ENCODE results near the gene ATL1. TPM values are rescaled to one million over a fixed set of nuclear protein-coding genes. Genes with fewer than 3 reads are reported as not detected.

ATL1 gene
- total RNA-seq, 1 donor from 2014 or later, result 1.0 TPM

GRCh38 chr14:50670196-50670865 is 110.4 kb downstream of the ATL1 start:
- no peak for DNase-seq
- intact Hi-C loops (cut with micrococcal nuclease), result no loop called here
- ATAC-seq, result no peak

- ATAC-seq, result no peak
- DNase-seq, result no peak
- intact Hi-C loops (cut with micrococcal nuclease), result no loop called here
Observed at GRCh38 chr14:50670866-50671256, 110.9 kb downstream of the ATL1 start.

GRCh38 chr14:50675597-50675996 is 115.7 kb downstream of the ATL1 start:
- DNase-seq (no peak), ATAC-seq (no peak)
- intact Hi-C loops (cut with micrococcal nuclease), result no loop called here

GRCh38 chr14:50676814-50677516 is 117.0 kb downstream of the ATL1 start:
- intact Hi-C loops (cut with micrococcal nuclease), result no loop called here
- no peak for DNase-seq
- ATAC-seq, result no peak

- ATAC-seq (peak; percentile 40), DNase-seq (no peak)
- intact Hi-C loops (cut with micrococcal nuclease), result no loop called here
Observed at GRCh38 chr14:50677527-50678063, 117.7 kb downstream of the ATL1 start.

- no peak for DNase-seq
- ATAC-seq, result no peak
- intact Hi-C loops (cut with micrococcal nuclease), result no loop called here
Observed at GRCh38 chr14:50678163-50678562, 118.2 kb downstream of the ATL1 start.

- intact Hi-C loops (cut with micrococcal nuclease), result no loop called here
- no peak for DNase-seq
- ATAC-seq, result no peak
Observed at GRCh38 chr14:50679674-50680073, 119.7 kb downstream of the ATL1 start.

Other genes starting within 250 kb of the ATL1 start
- 13.4 TPM for gene L2HGDH, start 247.9 kb upstream of the ATL1 start, total RNA-seq
- gene DMAC2L, start 247.8 kb upstream of the ATL1 start, total RNA-seq, result 22.6 TPM
- gene CDKL1, start 163.3 kb upstream of the ATL1 start, total RNA-seq, result 2.0 TPM
- 16.3 TPM for gene MAP4K5, start 27.6 kb upstream of the ATL1 start, total RNA-seq
- 26.2 TPM for gene SAV1, start 108.2 kb downstream of the ATL1 start, total RNA-seq